ENCODE measurements around the gene MYOCOS. TPM values are rescaled to one million over a fixed set of nuclear protein-coding genes. Genes with fewer than 3 reads are reported as not detected.

MYOCOS gene
- total RNA-seq, 1 donor from 2014 or later, result not detected

- intact Hi-C loops (cut with DNase I), result no loop called here
- Histone ChIP-seq H3K9me3 (no peaks in the 10 kb centered on the region), H3K27ac (no peak overlapping the region), H3K4me1 (no peaks in the 10 kb centered on the region), H3K36me3 (no peaks in the 10 kb centered on the region), H3K27me3 (no peaks in the 10 kb centered on the region), H3K4me3 (no peak overlapping the region)
- no peak for TF ChIP-seq POLR2A (IDR thresholded peaks at IDR 0.05)
- no peak for TF ChIP-seq CTCF (IDR thresholded peaks at IDR 0.05)
- TF ChIP-seq POLR2AphosphoS5 (IDR thresholded peaks at IDR 0.05; ENCODE audit: insufficient read depth in 1 of 2, low read depth in 1 of 2), result no peak
- no peak for DNase-seq (ENCODE audit: extremely low spot score in 2 of 2)
Measured at GRCh38 chr1:171636141-171636540, 14.1 kb downstream of the MYOCOS start.

DNA sequence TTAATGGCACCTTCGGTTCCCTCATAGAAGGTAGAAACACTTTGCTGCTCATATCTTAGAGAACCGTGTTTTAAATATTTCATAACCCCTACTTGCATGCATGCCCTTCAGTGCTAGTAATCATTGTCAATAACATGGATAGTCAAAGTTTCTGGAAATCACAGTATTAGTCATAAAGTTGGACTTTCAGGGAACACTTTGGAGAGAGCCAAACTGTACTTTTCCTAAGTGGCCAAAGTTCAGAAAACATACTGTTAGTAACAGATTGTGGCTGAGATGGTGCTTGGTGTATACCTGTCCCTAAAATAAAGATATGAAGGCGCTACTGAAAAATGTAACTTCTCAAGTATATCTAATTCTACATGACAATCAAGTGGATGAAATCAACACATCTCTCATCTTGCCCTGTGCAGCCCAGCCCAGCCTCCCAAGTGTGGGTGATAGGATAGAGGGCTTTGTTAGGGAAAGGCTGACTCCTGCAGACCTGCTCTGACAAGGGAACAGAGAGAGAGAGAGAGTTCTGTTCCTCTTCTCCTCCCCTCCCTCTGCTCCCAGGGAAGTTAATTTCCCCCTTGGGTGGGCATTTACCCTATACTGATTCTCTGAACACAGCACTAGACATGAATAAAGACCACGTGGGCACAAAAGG, 16.0 kb downstream of the MYOCOS start:
- intact Hi-C loops (cut with DNase I), result no loop called here
- no peaks in the 10 kb centered on the region for H3K9me3 ChIP-seq
- DNase-seq (ENCODE audit: extremely low spot score in 2 of 2), result no peak
- TF ChIP-seq POLR2AphosphoS5 (IDR thresholded peaks at IDR 0.05; ENCODE audit: insufficient read depth in 1 of 2, low read depth in 1 of 2), result no peak
- no peak for TF ChIP-seq CTCF (IDR thresholded peaks at IDR 0.05)
- no peak for TF ChIP-seq POLR2A (IDR thresholded peaks at IDR 0.05)
- H3K27me3 ChIP-seq, result no peaks in the 10 kb centered on the region
- H3K27ac ChIP-seq, result no peak overlapping the region
- H3K4me1 ChIP-seq, result no peaks in the 10 kb centered on the region
- no peaks in the 10 kb centered on the region for H3K36me3 ChIP-seq
- no peak overlapping the region for H3K4me3 ChIP-seq

- Histone ChIP-seq H3K9me3 (no peaks in the 10 kb centered on the region), H3K36me3 (no peaks in the 10 kb centered on the region), H3K27ac (no peak overlapping the region), H3K4me3 (no peak overlapping the region), H3K4me1 (peaks cover 4% of the 10 kb centered on the region), H3K27me3 (no peaks in the 10 kb centered on the region)
- TF ChIP-seq CTCF (IDR thresholded peaks at IDR 0.05) (no peak), POLR2A (IDR thresholded peaks at IDR 0.05) (no peak), POLR2AphosphoS5 (IDR thresholded peaks at IDR 0.05; ENCODE audit: insufficient read depth in 1 of 2, low read depth in 1 of 2) (no peak)
- DNase-seq (ENCODE audit: extremely low spot score in 2 of 2), result no peak
- intact Hi-C loops (cut with DNase I), result loop anchor here (10.0 kb wide), 1 partner anchor 75 kb away; no protein-coding TSS in a partner anchor
Measured at GRCh38 chr1:171640225-171640624, 18.2 kb downstream of the MYOCOS start.

DNA sequence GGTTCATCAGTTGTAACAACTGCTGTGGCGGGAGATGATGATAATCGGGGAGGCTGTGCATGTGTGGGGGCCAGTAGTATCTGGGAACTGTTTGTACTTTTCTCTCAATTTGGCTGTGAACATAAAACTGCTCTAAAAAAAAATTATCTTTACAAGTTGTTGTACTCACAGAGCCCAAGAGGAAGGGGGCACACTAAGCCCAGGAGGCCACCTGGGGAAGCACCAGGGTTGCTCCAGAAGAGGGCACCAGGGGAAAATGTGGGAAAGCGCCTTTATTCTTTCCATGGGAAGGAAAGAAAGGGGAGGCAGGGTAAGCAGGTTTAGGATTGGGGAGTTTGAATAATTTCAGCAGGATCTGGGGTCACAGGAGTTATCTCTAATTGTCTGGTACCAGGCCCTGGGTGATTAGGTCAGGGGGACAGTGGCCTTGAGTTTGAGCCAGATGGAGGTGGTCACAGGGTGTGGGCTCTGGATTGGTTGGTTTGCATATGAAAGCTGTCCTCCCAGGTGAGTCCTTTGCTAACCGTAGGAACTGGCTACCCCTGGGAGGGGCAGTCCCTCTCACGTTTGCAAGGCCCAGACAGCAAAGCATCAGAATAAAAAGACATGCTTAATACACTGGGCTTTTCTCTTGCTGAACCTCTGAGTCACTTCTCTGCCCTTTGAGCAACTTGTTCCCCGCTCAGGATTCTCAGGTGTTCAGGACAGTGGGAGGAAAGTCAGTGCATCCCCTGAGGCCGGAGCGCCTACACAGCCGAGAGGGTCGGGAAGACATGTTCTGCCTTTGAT, 19.2 kb downstream of the MYOCOS start:
- H3K27ac ChIP-seq, result no peak overlapping the region
- H3K4me3 ChIP-seq, result no peak overlapping the region
- H3K9me3 ChIP-seq, result no peaks in the 10 kb centered on the region
- TF ChIP-seq POLR2A (IDR thresholded peaks at IDR 0.05) (no peak), CTCF (IDR thresholded peaks at IDR 0.05) (no peak), POLR2AphosphoS5 (IDR thresholded peaks at IDR 0.05; ENCODE audit: insufficient read depth in 1 of 2, low read depth in 1 of 2) (no peak)
- DNase-seq (ENCODE audit: extremely low spot score in 2 of 2), result no peak
- intact Hi-C loops (cut with DNase I), result loop anchor here (10.0 kb wide), 1 partner anchor 74 kb away; no protein-coding TSS in a partner anchor
- H3K36me3 ChIP-seq, result no peaks in the 10 kb centered on the region
- H3K4me1 ChIP-seq, result peaks cover 13% of the 10 kb centered on the region
- H3K27me3 ChIP-seq, result no peaks in the 10 kb centered on the region

DNA sequence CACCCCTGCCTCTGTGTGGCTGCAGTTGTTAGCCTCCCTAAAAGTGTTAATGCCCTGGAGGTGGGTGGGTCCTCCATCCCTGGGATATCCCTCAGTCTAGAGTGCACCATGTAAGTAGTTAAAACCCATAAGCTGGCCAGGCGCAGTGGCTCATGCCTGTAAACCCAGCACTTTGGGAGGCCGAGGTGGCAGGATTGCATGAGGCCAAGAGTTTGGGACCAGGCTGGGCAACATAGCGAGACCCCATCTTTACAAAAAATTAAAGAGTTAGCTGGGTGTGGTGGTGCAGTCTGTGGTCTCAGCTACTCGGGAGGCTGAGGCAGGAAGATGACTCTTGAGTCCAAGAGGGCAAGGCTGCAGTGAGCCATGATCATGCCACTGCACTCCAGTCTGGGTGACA, 20.2 kb downstream of the MYOCOS start:
- intact Hi-C loops (cut with DNase I), result loop anchor here (10.0 kb wide), 1 partner anchor 73 kb away; no protein-coding TSS in a partner anchor
- H3K27me3 ChIP-seq, result no peaks in the 10 kb centered on the region
- peaks cover 18% of the 10 kb centered on the region for H3K4me1 ChIP-seq
- H3K4me3 ChIP-seq, result no peak overlapping the region
- DNase-seq (ENCODE audit: extremely low spot score in 2 of 2), result no peak
- no peaks in the 10 kb centered on the region for H3K9me3 ChIP-seq
- no peak for TF ChIP-seq POLR2AphosphoS5 (IDR thresholded peaks at IDR 0.05; ENCODE audit: insufficient read depth in 1 of 2, low read depth in 1 of 2)
- TF ChIP-seq CTCF (IDR thresholded peaks at IDR 0.05), result no peak
- no peak for TF ChIP-seq POLR2A (IDR thresholded peaks at IDR 0.05)
- no peak overlapping the region for H3K27ac ChIP-seq
- H3K36me3 ChIP-seq, result no peaks in the 10 kb centered on the region

Measured in vagina (tissue), 2 donors.